MM.1S (cell line): ENCODE data around the gene EIF4E1B.

Source experiments
- DNase-seq: peaks from one replicate; pipeline ENCODE4 v3.0.0-alpha.2; 2015
- H2AFZ ChIP-seq: fragments of 300-600 bp; sonication (generic); 2 replicates; pipeline ENCODE4 v1.6.0; 2016; ENCODE audit warnings: antibody characterized with exemption, low read length
- H3F3A ChIP-seq: fragments of 300-600 bp; sonication (generic); 2 replicates; pipeline ENCODE4 v1.6.1; 2016; ENCODE audit warnings: mild to moderate bottlenecking, antibody characterized with exemption, low read length, moderate library complexity, mixed read lengths; ENCODE audit not compliant: insufficient read depth
- H3K27ac ChIP-seq: fragments of 300-600 bp; sonication (generic); 2 replicates; pipeline ENCODE4 v1.5.1; 2016; ENCODE audit warnings: mild to moderate bottlenecking, low read length
- H3K27me3 ChIP-seq: fragments of 300-600 bp; sonication (generic); replicated peaks from 2 replicates; pipeline ENCODE4 v1.6.0; 2016; ENCODE audit warnings: low read length; ENCODE audit not compliant: insufficient read depth
- H3K36me3 ChIP-seq: fragments of 300-600 bp; sonication (generic); replicated peaks from 2 replicates; pipeline ENCODE4 v1.6.1; 2016; ENCODE audit warnings: mild to moderate bottlenecking, low read length, mixed read lengths; ENCODE audit not compliant: insufficient read depth
- H3K4me1 ChIP-seq: fragments of 300-600 bp; sonication (generic); 2 replicates; pipeline ENCODE4 v1.6.1; 2016; ENCODE audit warnings: low read length, mixed read lengths
- H3K4me2 ChIP-seq: fragments of 300-600 bp; sonication (generic); 2 replicates; pipeline ENCODE4 v1.6.0; 2016; ENCODE audit warnings: low read depth, low read length
- H3K4me3 ChIP-seq: fragments of 300-600 bp; sonication (generic); 2 replicates; pipeline ENCODE4 v1.5.1; 2016; ENCODE audit warnings: low read length, mixed read lengths
- H3K79me2 ChIP-seq: fragments of 300-600 bp; sonication (generic); 2 replicates; pipeline ENCODE4 v1.6.1; 2016; ENCODE audit warnings: mixed run types, low read length, mixed read lengths
- H3K9ac ChIP-seq: fragments of 300-600 bp; sonication (generic); 2 replicates; pipeline ENCODE4 v1.6.1; 2016; ENCODE audit warnings: low read length, mixed read lengths
- H3K9me2 ChIP-seq: fragments of 300-600 bp; sonication (generic); replicated peaks from 2 replicates; pipeline ENCODE4 v1.6.1; 2016; ENCODE audit warnings: mild to moderate bottlenecking, low read length, mixed read lengths; ENCODE audit not compliant: insufficient read depth
- H3K9me3 ChIP-seq: fragments of 300-600 bp; sonication (generic); replicated peaks from 2 replicates; pipeline ENCODE4 v1.6.1; 2016; ENCODE audit warnings: mild to moderate bottlenecking, low read length, mixed read lengths; ENCODE audit not compliant: insufficient read depth
- H4K20me1 ChIP-seq: fragments of 300-600 bp; sonication (generic); 2 replicates; pipeline ENCODE4 v1.6.1; 2016; ENCODE audit warnings: mild to moderate bottlenecking, low read length, moderate library complexity, mixed read lengths; ENCODE audit not compliant: insufficient read depth
- CTCF ChIP-seq: fragments of 300-600 bp; sonication (generic); IDR thresholded peaks from 2 replicates; pipeline ENCODE4 v1.5.1; 2016; ENCODE audit warnings: antibody characterized with exemption, low read length, mixed read lengths
- EZH2 ChIP-seq: fragments of 300-600 bp; sonication (generic); optimal IDR thresholded peaks from 2 replicates; pipeline ENCODE3; 2017; ENCODE audit warnings: low read depth, mild to moderate bottlenecking, antibody characterized with exemption, low read length, mixed read lengths
- EZH2phosphoT487 ChIP-seq: fragments of 300-600 bp; sonication (generic); IDR thresholded peaks from 2 replicates; pipeline ENCODE4 v1.6.1; 2018; ENCODE audit warnings: antibody characterized with exemption, low read length

Gene EIF4E1B

GRCh38 chr5:176667637-176668036 is 37.2 kb downstream of the EIF4E1B start:
- Histone ChIP-seq H3K9me3 (no peaks in the 10 kb centered on the region), H3K27ac (no peak overlapping the region), H3K9me2 (no peaks in the 10 kb centered on the region), H3K79me2 (no peaks in the 10 kb centered on the region), H4K20me1 (no peaks in the 10 kb centered on the region), H3K27me3 (peaks cover 46% of the 10 kb centered on the region), H3K4me3 (no peak overlapping the region), H3K36me3 (no peaks in the 10 kb centered on the region), H3K4me2 (no peak overlapping the region), H3K9ac (no peak overlapping the region), H2AFZ (no peak overlapping the region), H3F3A (no peaks in the 10 kb centered on the region), H3K4me1 (0 out of 2 replicates have a peak, but pooled peaks cover 3% of the 10 kb centered on the region)
- DNase-seq = no peak
- TF ChIP-seq CTCF (no peak), EZH2phosphoT487 (no peak), EZH2 (no peak)

GRCh38 chr5:176670449-176670848 is 40.0 kb downstream of the EIF4E1B start:
- no peaks in the 10 kb centered on the region for H4K20me1 ChIP-seq
- H3K9ac ChIP-seq = no peak overlapping the region
- no peak overlapping the region for H2AFZ ChIP-seq
- peaks cover 34% of the 10 kb centered on the region; the same call in 1 of the 2 replicates for H3K27me3 ChIP-seq
- no peaks in the 10 kb centered on the region for H3K9me3 ChIP-seq
- no peak overlapping the region for H3K4me3 ChIP-seq
- no peak overlapping the region for H3K27ac ChIP-seq
- no peaks in the 10 kb centered on the region for H3K79me2 ChIP-seq
- 0 out of 2 replicates have a peak, but pooled peaks cover 3% of the 10 kb centered on the region for H3K4me1 ChIP-seq
- no peak for DNase-seq
- H3K36me3 ChIP-seq = no peaks in the 10 kb centered on the region
- no peaks in the 10 kb centered on the region for H3F3A ChIP-seq
- TF ChIP-seq CTCF (no peak), EZH2 (no peak), EZH2phosphoT487 (no peak)
- no peak overlapping the region for H3K4me2 ChIP-seq
- H3K9me2 ChIP-seq = no peaks in the 10 kb centered on the region

- Histone ChIP-seq H3K4me3 (no peak overlapping the region), H2AFZ (no peak overlapping the region), H3K9ac (no peak overlapping the region), H3K4me1 (0 out of 2 replicates have a peak, but pooled peaks cover 3% of the 10 kb centered on the region), H3K27me3 (peaks cover 39% of the 10 kb centered on the region; the same call in 1 of the 2 replicates), H4K20me1 (no peaks in the 10 kb centered on the region), H3F3A (no peaks in the 10 kb centered on the region), H3K9me3 (no peaks in the 10 kb centered on the region), H3K27ac (no peak overlapping the region), H3K79me2 (no peaks in the 10 kb centered on the region), H3K9me2 (no peaks in the 10 kb centered on the region), H3K4me2 (no peak overlapping the region), H3K36me3 (no peaks in the 10 kb centered on the region)
- TF ChIP-seq CTCF (no peak), EZH2 (no peak), EZH2phosphoT487 (no peak)
- no peak for DNase-seq
Observed at GRCh38 chr5:176671399-176671798, 40.9 kb downstream of the EIF4E1B start.
